CD4-positive, alpha-beta T cell treated with Interleukin-2 at 100 ng/mL for 4 hours (primary cell): ENCODE measurements around the gene SH2D3C.

Source experiments
- DNase-seq: peaks from one replicate; pipeline ENCODE4 v3.0.0-alpha.2; 2020; ENCODE audit warnings: low spot score

Gene SH2D3C, protein sequence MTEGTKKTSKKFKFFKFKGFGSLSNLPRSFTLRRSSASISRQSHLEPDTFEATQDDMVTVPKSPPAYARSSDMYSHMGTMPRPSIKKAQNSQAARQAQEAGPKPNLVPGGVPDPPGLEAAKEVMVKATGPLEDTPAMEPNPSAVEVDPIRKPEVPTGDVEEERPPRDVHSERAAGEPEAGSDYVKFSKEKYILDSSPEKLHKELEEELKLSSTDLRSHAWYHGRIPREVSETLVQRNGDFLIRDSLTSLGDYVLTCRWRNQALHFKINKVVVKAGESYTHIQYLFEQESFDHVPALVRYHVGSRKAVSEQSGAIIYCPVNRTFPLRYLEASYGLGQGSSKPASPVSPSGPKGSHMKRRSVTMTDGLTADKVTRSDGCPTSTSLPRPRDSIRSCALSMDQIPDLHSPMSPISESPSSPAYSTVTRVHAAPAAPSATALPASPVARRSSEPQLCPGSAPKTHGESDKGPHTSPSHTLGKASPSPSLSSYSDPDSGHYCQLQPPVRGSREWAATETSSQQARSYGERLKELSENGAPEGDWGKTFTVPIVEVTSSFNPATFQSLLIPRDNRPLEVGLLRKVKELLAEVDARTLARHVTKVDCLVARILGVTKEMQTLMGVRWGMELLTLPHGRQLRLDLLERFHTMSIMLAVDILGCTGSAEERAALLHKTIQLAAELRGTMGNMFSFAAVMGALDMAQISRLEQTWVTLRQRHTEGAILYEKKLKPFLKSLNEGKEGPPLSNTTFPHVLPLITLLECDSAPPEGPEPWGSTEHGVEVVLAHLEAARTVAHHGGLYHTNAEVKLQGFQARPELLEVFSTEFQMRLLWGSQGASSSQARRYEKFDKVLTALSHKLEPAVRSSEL

DNA sequence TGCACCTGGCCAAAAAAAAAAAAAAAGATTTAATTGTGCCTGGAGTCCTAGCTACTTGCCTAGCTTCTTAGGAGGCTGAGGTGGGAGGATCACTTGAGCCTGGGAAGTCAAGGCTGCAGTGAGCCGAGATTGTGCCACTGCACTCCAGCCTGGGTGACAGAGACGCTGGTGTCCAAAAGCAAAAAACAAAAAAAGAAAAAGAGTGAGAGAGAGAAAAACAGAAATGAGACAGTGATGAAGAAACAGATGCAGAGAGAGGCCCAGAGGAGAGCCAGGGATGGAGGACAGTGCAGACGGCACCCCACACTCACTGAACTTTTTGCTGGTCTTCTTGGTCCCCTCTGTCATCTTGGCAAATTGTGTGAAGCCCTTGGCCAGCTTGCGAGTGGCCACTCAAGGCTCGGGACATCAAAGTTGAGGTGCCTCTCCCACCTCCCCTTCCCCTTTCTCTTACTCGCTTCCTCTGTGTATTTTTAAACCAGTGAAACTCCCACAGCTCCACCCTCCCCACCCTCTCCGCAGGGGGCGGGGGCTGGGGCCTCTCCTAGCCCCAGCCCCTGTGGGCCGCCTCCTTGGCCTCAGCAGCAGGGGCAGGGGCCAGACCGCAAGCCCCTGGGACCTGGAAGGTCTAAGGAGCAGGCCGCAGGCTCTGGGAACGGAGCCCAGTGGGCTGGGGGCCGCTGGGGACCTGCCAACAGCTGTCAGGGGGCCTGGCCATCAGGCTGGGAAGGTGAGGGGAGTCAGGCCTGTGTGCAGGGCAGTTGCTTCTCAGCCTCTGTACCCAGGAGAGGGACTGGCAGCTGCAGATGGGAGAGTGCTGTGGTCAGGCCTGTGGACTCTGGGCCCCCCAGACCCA is at the start of gene SH2D3C:
Gene SH2D3C (minus strand): TSS at position 387 of the 856 bp plus-strand sequence. CDS start 39 bp downstream, at position 348.
- peak; percentile 46 for DNase-seq

DNA sequence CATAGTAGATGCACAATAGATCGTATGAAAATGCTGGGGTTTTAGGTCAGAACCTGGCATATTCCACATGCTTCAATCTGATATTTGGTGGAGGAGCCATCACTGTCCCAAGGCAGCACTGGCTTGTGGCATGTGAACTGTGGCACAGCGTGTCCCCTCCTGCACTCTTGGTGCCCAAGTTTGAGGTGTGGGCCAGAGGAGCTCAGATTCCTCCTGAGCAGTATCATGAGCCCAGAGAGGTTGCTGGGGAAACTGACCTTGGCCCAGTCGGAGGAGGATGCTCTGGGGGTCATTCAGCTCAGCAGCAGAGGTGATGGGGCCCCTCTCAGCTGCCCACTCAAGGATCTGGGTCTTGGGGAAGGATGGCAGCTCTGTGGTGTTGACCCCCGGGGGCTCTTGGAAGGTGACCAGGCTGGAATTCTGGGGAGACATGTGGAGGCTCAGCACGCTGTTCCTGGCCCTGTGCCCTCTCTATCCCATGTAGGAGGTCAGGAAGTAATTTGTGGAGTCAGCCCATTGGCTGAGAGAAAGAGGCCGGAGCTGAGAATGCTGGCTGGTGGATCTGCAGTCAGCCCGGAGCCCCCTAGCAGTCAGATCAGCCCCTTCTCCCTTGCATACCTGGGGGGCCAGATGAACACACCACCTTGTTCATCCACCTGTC is 47.9 kb upstream of the SH2D3C start:
- DNase-seq: no peak

DNA sequence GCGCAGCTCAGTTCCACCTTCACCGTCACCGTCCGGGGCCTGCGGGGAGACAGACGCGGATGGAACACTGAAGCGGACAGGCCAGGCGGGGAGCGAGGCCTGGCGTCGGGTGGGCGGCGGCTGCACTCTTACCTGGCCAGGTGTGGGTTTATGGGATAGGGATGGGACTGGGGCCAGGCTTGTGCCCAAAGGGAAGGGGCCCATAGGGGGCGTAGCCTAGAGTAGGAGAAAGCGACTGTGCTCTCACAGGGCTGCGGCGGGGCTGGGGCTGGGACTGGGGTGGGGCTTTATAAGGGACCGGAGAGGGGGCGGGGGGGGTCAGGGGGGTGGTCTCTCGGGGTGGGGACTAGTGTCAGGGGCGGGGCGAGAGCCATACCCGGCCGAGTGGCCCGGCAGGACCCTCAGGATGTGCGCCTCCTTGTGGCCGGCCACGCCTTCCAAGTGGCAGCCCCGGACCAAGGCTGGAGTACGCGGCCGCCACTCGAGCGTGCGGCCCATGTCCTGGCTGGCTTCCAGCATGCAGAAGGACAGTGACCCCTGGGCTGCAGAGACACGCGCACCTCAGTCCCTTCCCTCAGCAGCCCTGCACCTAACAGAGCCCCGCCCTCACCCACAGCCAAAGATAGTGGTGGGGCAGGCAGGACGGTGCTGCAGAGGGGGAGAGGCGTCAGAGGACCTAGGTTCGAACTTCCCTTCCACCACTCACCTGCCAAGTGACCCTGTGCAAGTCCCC is 47.0 kb upstream of the SH2D3C start:
- DNase-seq: no peak

DNA sequence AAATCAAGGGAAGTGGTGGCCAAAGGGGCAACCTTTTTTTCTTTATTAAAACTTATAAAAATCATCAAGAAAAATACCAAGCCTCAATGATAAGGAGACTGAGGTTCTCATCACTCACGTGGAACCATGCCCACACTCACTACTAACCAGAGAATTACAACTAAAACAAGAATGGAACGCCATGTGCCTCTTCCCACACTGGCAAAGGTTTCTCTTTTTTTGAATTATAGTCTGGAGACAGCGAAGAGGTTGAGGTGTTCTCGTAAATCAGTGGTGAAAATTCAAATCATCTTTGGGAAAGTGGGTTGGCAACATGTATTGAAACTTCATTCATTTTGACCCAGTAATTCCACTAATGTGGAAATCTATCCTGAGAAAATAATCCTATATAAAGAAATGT is 43.6 kb upstream of the SH2D3C start:
- DNase-seq: no peak

DNA sequence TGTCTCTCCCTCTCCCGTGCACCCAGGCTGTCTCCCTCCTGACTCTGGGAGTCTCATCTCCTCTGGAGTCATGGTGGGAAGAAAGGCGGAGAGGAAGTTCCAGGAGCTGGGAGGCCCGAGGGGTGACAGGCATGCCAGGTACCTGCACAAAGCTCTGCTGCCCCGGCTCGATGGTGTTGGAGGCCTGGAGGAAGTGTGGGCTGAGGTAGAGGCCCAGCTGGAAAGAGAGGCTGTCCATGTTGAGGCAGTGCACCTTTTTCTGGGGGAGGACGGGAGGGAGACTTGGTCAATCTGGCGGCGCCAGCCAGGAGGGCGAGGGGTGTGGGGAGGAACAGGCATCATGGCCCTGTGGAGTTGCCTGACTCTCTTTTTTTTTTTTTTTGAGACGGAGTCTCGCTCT is 40.1 kb upstream of the SH2D3C start:
- no peak for DNase-seq

DNA sequence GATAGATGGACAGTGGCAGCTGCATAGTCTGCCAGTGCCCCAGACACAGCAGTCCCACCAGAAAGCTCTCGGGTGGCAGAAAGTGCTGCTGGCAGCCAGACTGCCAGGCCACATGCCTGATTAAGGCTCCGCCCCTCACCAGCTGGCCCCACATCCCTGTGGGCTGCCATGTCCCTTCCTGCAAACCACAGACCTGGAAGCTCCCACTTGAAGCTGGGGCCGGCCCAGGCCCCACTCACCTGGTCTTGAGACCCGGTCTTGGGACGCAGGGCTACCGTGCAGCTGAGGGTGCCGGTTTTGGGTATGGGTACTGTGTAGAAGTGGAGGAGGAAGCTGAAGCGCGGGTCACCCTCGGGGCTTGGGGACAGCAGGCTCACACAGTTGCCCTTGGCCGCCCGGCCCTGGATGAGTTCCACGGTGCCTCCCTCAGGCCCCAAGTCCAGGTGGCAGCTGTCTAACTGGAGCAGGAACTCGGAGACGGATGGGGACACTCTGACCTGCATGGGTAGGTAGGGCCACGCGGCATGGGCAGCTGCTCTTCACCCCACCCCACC is 39.5 kb upstream of the SH2D3C start:
- no peak for DNase-seq

DNA sequence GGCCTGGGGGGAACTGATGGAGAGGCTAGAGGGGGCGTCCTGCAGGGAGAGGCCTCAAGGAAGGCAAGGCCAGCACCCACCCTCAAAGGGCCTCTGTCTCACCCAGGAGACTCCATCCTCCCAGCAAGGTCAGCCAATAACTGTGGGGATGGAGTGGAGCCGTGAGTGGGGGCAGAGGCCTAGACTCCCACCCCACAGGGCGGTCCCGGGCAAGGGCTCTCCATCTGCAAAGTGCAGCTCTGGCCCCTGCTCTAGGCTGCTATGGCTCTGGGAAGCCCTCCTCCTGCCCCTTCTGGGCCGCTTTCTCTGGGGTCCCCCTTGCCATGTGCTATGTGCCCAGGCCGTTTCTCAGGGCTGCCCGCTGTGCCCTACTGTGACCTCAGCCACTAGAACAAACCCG is 38.3 kb upstream of the SH2D3C start:
- DNase-seq: no peak

DNA sequence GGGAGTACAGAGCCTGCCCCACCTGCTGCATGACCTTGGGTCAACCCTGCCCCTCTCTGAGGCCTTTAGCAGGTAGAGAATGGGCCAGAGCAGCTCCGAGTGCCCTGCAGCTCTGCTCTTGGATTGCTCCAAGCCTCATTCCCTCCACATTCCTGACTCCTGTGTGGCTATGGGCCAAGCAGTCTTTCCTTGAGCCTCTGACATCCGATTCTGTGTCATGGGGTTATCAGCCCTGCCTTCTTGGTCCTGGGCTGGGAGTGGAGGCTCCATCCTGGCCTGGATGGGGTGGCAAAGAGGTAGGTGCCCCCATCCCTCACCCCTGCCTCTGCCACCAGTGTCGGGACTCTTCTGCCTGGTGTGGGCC is 37.9 kb upstream of the SH2D3C start:
- DNase-seq: no peak

DNA sequence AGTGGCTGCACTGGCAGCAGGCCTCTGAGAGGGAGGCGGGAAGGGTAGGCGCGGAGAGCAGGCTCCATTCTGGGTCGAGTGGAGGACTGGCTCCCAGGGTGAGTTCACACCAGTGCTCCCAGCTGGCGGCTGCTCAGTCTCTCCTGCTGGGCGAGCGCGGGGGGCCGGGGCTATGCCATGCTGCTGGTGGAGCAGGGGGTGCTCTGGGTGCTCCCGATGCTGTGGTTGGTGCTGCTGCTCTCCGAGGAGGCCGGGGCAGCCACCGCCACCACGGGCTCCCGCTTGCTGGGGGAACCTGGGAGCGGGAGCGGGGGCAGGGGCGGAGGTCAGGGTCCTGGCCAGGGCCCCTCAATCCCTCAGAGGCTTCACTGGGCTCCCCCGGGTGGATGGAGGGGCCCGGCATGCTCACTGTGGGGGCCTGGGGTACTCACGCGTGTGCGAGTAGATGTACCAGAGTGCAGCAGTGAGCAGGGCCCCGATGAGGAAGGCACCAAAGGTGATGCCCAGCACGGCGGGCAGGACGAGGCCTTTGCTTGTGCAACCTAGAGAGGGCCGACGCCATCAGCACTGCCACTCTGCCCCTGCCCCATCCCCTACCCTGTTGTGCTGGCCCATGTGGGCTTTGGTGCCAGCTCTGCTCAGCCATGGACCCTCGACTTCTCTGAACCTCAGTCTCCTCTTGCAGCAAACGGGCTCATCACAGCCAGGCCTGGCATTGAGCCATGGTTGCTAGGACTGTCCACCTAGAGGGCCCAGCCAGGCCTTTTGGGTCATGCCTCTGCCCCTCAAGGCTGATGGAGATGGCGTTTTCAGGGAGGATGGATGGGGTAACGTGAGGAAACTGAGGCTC is 37.3 kb upstream of the SH2D3C start:
- DNase-seq: no peak

DNA sequence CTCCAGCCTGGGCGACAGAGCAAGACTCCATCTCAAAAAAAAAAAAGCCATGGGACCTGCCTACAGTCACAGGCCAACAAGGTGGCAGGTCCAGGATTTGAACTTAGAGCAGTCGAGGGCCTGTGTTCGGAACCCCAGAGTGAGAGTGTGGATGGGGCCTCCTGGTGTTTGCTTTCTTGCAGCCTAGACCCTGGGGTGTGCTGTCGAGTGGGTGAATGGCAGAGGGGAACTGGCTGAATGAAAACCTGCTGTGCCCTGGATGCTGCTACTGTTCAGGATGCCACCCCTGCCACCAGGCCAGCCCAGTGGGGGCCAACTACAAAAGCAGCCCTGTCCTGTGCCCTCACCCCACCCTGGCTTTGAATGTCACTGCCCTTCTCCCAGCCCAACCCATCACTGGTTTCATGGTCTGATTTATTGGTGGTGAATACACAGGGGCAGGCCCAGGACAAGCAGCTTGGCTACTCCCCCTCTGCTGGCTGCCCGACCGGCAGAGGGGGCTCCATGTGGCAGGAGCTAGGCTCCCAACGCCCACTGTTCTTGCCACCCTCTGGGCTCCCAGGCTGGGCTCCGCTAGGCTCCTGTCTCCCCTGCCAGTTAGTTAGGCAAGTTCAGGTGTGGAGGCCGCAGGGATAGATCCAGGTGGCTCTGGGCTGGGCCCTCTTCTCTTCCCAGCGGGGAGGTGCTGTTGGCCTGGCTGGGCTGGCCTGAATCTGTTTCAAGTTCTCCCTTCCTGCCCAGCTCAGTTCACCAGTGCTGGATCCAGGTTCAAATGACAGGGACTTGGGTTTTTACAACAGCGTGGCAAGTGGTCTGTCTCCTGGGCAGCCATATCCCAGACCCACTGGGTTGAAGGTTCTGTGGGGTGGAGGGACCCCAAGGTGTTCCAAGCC is 36.4 kb upstream of the SH2D3C start:
- no peak for DNase-seq

DNA sequence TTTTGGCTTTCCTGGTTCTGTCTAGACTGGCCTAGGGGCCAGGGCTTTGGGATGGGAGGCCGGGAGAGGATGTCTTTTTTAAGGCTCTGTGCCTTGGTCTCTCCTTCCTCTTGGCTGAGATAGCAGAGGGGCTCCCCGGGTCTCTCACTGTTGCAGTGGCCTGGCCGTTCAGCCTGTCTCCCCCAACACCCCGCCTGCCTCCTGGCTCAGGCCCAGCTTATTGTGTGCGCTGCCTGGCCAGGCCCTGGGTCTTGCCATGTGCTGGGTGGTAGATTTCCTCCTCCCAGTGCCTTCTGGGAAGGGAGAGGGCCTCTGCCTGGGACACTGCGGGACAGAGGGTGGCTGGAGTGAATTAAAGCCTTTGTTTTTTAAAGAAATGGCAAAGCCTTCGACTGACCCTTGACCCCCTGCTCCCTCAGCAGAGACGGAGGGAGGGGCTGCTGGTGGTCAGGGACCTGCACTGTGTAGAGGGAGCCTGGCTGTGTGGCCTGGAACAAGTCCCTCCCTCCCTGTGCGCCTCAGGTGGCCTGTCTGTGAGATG is 35.3 kb upstream of the SH2D3C start:
- no peak for DNase-seq

DNA sequence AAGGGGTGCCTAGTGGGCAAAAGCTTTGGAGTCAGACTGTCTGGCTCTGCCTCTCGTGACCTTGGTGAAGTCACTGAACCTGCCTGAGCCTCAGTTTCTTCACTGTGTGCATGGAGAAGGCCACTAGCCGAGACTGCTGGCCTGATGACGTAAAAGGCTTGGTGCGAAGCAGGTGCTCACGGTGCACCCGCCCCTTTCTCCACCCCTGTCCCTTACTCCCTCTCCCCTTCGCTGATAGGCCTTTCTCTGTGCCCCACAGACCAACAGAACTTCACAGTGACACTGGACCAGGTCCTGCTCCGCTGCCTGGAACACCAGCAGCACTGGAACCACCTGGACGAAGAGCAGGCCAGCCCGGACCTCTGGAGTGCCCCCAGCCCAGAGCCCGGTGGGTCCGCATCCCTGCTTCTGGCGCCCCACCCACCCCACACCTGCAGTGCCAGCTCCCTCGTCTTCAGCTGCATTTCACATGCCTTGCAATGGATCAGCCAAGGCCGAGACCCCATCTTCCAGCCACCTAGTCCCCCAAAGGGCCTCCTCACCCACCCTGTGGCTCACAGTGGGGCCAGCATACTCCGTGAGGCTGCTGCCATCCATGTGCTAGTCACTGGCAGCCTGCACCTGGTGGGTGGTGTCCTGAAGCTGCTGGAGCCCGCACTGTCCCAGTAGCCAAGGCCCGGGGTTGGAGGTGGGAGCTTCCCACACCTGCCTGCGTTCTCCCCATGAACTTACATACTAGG is 34.6 kb upstream of the SH2D3C start:
- DNase-seq: no peak

DNA sequence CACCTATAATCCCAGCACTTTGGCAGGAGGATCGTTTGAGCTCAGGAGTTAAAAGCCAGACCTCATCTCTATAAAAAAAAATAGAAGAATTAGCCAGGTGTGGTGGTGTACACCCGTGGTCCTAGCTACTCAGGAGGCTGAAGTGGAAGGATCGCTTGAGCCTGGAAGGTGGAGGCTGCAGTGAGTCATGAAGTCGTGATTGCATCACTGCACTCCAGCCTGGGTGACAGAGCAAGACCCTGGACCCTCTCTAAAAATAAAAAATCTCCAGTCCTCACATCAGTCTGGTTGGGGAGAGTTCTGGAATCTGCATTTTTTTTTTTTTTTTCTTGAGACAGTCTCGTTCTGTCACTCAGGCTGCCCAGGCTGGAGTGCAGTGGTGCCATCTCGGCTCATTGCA is 33.5 kb upstream of the SH2D3C start:
- DNase-seq: no peak

DNA sequence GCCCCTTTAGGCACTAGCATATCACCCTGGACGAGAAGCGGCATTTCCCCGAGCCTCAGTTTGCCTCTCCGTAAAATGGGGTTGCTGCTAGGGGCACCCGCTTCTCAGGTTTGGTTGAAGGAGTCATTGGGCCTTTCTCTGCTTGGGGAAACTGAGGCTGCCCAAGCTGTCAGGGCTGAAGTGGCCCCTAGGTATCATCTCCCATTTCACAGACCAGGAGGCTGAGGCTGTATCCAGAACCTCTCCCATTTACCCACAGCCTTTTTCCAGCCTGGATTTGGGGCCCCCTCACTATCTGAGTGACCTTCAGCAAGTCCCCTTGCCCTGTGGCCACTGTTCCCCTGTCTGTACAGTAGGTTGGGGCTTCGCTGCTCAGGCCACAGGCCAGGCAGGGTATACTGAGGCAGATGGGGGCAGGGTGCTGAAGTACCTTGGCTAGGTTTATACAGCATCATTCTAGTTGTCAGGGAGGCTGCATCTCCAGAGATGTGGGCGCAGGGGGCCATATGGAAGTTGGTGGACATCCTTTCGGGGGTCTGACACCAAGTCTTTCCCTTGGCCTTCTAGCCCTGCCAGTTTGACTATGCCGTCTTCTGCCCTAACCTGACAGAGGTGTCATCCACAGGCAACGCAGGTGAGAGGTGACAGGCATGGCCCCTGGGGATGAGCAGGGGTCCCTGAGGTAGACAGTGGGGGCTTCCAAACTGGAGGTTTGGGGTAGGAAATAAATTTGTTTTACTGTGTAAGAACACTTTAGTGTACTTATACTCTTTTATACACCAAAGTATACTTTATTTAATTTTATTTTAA is 32.1 kb upstream of the SH2D3C start:
- no peak for DNase-seq

DNA sequence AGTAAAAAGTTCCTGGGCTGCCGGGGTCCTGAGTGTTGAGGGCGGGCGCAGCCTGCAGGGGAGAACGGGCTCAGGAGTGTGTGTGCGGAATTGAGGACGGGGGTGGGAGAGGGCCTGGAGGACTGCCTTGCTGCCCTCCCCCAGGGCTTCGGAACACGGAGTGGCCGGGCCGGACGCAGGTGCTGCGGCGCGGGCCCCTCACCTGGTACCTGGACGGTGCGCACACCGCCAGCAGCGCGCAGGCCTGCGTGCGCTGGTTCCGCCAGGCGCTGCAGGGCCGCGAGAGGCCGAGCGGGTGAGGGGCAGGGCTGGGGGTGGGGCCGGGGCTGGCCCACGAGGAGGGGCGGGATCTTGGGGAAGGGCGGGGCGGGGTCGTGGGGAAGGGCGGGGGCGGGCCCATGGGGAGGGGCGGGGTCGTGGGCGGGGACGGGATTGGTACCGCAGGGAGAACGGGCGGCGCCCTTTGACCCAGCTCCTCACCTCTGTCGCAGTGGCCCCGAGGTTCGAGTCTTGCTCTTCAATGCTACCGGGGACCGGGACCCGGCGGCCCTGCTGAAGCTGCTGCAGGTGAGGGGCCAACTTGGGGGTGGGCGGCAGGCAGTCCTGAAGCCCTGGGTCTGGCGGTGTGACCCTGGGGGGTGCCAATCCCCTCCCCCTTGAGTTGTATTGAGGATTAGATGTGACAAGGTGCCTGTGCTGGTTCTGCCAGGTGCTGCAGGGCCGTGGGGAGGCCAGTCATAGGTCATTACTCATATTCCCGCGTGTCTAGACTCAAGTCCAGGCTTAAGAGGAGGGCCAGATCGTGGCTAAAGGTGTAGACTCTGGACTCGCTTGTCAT is 31.3 kb upstream of the SH2D3C start:
- DNase-seq: no peak

DNA sequence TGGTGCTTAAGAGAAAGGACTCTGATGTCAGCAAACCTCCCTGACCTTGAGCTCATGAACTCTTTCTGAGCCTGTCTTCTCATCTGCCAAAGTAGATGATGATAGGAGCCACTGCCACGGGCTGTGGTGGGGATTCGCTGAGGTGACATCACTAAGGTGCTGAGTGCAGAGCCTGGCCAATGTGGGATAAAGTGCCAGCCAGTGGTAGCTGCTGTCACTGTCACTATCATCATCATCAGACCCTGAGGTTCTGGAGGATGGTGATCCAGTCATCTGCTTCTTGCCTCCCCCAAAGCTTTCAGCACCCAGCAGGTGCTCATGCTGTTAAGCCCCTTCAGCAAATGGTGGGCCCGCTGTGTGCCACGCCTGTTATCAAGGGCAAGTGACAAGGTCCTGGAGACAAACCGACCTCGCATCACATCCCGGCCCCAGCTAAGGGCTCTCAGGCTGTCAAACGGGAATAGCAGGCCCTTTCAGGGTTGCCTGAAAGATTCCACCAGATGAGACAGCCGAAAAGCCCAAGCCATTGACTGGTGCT is 30.6 kb upstream of the SH2D3C start:
- DNase-seq: no peak
